GM12801 (cell line): ENCODE results near the gene TSC22D1.

Experiments
- TF ChIP-seq, protein P1 (sequence below): IDR thresholded peaks from one replicate; pipeline ENCODE4 v1.5.1; 2011; ENCODE audit warnings: control low read depth; ENCODE audit not compliant: insufficient read length; ENCODE audit errors: extremely low read depth

The TSC22D1 gene

DNA sequence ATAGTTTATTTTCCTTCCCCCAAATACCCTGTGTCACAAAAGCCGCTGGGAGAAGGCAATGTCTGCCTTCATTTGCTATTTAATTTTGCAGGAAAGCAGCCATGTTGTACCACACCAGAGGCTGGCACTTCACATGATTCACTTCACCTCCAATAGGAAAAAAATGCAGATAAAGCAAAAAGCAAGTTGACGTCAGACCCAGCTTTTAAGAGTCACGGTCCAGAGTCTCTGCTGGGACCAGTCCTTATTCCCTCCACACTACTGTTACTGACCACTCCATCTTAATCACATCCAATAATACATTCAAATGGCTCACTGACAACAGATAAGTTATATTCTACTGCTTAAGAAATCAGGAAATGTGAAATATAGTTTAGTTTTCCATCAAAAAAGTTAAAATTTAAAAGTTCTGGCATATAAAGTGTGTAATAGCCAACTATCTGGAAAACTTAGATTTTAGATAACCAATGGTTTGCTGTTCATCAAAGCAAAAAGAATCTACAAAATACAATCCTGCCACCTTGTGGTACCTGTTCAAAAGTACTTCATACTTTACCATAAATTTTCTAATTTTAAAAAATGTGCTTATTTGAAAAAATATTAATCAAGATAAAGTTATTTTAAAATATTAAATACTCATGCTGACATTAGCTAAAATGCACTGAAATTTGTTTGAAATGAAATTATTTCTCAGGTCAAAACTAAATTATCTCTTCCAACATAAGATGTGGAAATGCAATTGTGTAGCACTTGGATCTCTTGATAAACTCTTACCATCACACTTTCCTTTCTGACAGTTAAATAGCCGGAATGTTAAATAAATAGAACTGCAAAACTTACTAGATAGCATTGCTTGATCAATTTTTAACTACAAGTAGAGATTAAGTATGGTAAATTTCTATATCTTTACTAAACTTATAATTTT lies 105.2 kb downstream of the TSC22D1 start:
- TF ChIP-seq, protein P1, sequence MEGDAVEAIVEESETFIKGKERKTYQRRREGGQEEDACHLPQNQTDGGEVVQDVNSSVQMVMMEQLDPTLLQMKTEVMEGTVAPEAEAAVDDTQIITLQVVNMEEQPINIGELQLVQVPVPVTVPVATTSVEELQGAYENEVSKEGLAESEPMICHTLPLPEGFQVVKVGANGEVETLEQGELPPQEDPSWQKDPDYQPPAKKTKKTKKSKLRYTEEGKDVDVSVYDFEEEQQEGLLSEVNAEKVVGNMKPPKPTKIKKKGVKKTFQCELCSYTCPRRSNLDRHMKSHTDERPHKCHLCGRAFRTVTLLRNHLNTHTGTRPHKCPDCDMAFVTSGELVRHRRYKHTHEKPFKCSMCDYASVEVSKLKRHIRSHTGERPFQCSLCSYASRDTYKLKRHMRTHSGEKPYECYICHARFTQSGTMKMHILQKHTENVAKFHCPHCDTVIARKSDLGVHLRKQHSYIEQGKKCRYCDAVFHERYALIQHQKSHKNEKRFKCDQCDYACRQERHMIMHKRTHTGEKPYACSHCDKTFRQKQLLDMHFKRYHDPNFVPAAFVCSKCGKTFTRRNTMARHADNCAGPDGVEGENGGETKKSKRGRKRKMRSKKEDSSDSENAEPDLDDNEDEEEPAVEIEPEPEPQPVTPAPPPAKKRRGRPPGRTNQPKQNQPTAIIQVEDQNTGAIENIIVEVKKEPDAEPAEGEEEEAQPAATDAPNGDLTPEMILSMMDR, result no peak

DNA sequence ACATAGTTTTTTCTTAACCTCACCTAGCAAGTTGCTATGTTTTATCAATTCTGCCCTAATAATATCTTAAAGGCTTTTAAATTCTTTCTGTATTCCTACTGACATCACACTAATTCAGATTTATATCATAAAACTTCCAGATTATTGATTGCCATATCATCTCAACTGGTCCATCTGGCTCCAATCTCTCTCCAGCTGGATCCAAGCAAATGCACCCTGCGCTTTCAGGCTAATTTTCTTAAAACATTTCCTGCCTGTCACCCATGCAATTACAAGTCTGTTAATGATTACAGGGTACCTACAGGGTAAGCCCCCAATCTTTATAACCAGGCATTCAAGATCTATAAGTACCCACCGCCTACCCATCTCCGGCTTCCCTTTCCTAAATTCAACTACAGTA lies 107.3 kb downstream of the TSC22D1 start:
- TF ChIP-seq, protein P1, result no peak

DNA sequence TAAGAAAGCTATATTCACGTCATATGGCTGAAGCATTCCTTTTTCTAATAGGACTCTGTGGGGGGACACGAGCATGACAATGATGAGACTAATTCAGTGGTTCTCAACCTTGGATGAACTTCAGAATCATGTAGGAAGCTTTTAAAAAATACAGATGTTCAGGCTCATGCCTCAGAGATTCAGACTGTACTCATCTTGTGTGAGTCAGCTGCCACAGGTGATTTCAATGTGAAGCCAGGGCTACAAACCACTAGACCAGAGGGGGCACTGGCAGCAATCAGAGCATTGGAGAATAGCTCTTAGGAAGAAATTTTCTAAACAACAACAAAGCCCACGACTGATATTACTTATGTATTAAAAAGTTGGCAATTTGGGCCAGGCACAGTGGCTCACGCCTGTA lies 110.8 kb downstream of the TSC22D1 start:
- TF ChIP-seq, protein P1, result no peak

DNA sequence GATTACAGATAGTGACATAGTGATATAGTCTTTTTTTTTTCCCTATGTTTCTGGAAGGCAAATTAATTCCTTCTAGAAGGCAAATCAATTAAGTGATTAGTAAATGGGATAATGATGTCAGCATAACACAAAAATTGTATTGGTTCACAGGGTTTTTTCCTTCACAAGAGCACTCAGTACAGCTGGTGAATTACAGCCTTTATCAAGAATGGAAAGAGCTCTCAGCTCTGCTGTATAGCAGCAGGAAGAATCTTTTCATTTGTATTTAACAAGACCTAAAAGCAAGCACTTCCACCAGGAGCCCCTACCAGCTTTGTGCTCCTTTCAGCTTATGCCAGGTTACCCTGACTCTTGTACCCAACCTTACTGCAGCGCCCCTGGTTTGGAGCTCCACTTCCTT lies 111.7 kb downstream of the TSC22D1 start:
- TF ChIP-seq, protein P1, result no peak

DNA sequence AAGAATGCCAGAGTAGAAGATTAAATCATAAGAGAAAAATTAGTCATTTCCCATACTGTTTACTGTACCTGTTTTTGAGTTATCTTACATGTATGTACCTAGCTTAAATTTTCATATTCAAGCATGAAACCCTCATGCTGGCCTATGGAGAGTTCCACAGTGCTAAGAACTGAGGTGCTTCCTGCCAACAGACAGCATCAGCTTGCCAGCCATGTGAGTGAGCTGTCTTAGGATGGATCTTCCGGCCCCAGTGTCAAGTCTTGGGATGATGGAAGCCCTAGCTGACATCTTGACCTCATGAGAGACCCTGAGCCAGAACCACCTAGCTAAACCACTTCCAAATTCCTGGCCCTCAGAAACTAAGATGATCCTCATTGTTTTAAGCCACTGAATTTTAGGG lies 112.4 kb downstream of the TSC22D1 start:
- TF ChIP-seq, protein P1, result no peak

DNA sequence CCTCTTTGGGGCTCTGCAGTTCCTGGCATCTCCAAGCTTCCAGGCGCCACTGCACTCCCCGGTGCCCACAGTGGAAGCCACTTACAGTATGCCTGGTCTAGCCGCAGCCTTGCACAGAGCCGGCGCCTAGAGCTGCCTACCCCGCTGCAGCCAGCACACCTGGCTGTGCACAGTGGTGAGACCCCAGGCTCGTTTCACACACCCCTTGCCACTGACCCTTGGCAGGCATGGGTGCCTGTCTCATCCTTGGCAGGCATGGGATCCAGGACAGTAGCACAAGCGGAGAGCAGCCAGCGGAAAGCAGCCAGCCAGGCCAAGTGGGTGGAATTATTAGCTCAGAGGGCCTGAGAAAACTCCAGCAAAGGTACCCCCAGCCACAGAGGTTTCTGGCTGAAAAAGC lies 116.5 kb downstream of the TSC22D1 start:
- TF ChIP-seq, protein P1, result no peak

DNA sequence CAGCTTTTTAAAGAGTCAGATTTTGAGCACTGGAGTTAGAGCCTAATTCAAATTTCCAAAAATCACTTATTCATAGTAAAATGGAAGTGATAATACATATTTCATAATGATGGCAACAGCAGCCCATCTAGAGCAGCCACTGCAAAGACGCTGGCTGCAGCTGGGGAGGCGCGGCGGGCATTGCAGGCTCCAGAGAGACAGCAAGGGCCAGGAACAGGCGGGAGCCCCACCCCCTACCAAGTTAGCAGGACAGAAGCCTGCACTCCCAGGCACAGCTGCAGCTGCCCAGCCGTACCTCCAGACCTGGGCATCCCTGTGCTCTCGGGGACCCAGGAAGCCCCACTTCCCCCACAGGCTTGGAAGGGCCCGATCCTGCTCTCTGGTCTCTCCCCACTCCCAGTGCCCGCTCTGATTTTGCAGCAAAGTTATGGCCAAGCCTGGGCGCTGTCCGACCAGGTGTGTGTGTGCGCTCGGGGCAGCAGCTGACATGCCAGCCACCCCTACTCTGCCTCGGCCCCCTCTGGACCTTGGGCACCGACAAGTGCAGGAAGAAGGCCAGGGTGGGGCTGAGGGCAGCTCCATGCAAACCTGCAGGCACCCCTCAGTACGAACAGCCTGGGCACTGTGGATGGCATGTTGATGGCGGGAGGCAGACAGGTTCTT lies 117.7 kb downstream of the TSC22D1 start:
- TF ChIP-seq, protein P1, result no peak
